Prostate gland (tissue), 2 donors: ENCODE results near the gene MGRN1. TPM values are rescaled to one million over a fixed set of nuclear protein-coding genes. Genes with fewer than 3 reads are reported as not detected.

ENCODE experiments used
- DNase-seq: peaks from one replicate; pipeline ENCODE4 v3.0.0-alpha.2; 2019; ENCODE audit warnings: low spot score
- H3K27ac ChIP-seq, 2 donors: fragments of 200-600 bp; sonication (generic); 2 replicates each; pipeline ENCODE4 v1.5.1; 2017 to 2019
- H3K27me3 ChIP-seq: fragments of 200-600 bp; sonication (generic); replicated peaks from 2 replicates; pipeline ENCODE4 v1.5.1; 2019; ENCODE audit not compliant: insufficient read depth
- H3K36me3 ChIP-seq, 2 donors: fragments of 200-600 bp; sonication (generic); 1 replicate in 1 of 2; 2 replicates in 1 of 2; pipeline versions ENCODE4 v1.5.1 to v1.8.1; 2017 to 2019
- H3K4me1 ChIP-seq: fragments of 200-600 bp; sonication (generic); replicated peaks from 2 replicates; pipeline ENCODE4 v1.5.1; 2019
- H3K4me3 ChIP-seq, 2 donors: fragments of 200-600 bp; sonication (generic); 2 replicates each; pipeline ENCODE4 v1.5.1; 2017 to 2019
- H3K9me3 ChIP-seq: fragments of 200-600 bp; sonication (generic); 2 replicates; pipeline ENCODE4 v1.5.1; 2017
- POLR2A ChIP-seq: fragments of 450-650 bp; IDR thresholded peaks from one replicate; pipeline ENCODE4 v1.6.1; 2016; ENCODE audit warnings: antibody characterized with exemption, mild to moderate bottlenecking
- POLR2AphosphoS5 ChIP-seq: sonication (generic); formaldehyde crosslinking; IDR thresholded peaks from one replicate; pipeline ENCODE4 v1.6.1; 2017; ENCODE audit warnings: antibody characterized with exemption
- WGBS: methylation state at CpG from one replicate; pipeline ENCODE4 v1.1.5; 2018; 5-methylcytosine and 5-hydroxymethylcytosine counted together
- intact Hi-C: fragments of 100-400 bp; cut with DNase I; formaldehyde crosslinking; loops from one replicate; pipeline ENCODE4 v1.14.2; 2022
- total RNA-seq, 2 donors: library from RNA; depleted of rRNA; stranded (reverse); fragments of >200 nt; gene quantifications; one replicate each; pipeline ENCODE4 v1.1.0, GENCODE V29; 2016
- TF ChIP-seq, protein P1 (sequence below), 4 experiments: fragments of 200-600 bp in 2 of 4; fragments of 450-650 bp in 2 of 4; sonication (generic) in 2 of 4; IDR thresholded peaks; 1 replicate in 3 of 4; 2 replicates in 1 of 4; pipeline ENCODE4 v1.5.1; 2016 to 2019; ENCODE audit warnings: antibody characterized with exemption in 4 of 4, mild to moderate bottlenecking in 2 of 4, moderate library complexity in 2 of 4

Gene MGRN1
- total RNA-seq, 2 donors from 2014 or later = 59.6 to 101 TPM

DNA sequence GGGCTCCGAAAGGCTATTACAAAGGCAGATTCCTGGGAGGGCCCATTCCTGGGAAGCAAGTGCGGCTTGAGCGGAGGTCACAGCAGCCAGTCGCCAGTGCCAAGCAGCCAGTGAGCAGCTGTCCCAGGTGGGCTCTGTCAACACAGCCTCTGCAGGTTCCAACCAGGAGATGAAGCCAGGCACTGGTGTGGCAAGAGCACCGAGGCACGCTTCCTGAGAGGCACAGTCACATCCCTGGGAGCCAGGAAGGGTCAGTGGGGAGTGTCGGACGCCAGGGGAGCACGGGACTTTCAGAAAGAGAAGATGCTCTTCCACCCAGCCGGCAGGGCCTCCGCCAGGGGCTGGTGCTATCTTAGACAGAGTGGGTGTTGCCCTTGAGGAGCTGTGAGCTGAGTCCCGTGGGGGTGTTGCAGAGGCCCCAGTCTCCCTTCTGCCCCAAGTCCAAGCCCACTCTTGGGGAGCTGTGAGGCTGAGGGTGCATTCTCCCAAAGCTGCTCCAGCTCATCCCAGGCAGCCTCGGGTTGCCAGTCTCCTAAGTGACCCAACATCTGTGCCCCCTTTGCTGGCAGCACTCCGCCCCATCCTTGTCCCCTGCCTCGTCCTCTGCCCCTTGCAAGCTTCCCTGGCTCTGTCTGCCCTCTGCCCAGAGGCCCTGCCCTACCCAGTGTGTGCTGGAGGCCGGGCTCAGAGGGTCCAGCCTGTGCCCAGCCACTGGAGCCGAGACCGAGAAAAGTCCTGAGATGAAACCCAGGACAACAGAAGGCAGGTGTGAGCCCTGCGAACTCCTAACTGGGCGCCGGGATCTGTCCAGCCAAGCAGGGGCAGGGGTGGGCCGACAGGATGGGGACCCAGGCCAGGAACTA lies 16.6 kb upstream of the MGRN1 start:
- Histone ChIP-seq H3K9me3 (no peaks in the 10 kb centered on the region), H3K36me3 (peaks cover 0 to 7% of the 10 kb centered on the region in 2 donors), H3K4me3 (no peak overlapping the region), H3K4me1 (peaks cover 6% of the 10 kb centered on the region), H3K27me3 (no peaks in the 10 kb centered on the region), H3K27ac (no peak overlapping the region)
- intact Hi-C loops = no loop called here
- no peak for DNase-seq
- TF ChIP-seq, protein P1, sequence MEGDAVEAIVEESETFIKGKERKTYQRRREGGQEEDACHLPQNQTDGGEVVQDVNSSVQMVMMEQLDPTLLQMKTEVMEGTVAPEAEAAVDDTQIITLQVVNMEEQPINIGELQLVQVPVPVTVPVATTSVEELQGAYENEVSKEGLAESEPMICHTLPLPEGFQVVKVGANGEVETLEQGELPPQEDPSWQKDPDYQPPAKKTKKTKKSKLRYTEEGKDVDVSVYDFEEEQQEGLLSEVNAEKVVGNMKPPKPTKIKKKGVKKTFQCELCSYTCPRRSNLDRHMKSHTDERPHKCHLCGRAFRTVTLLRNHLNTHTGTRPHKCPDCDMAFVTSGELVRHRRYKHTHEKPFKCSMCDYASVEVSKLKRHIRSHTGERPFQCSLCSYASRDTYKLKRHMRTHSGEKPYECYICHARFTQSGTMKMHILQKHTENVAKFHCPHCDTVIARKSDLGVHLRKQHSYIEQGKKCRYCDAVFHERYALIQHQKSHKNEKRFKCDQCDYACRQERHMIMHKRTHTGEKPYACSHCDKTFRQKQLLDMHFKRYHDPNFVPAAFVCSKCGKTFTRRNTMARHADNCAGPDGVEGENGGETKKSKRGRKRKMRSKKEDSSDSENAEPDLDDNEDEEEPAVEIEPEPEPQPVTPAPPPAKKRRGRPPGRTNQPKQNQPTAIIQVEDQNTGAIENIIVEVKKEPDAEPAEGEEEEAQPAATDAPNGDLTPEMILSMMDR (IDR thresholded peaks at IDR 0.05) = no peak
- TF ChIP-seq POLR2A = no peak
- no peak for TF ChIP-seq POLR2AphosphoS5
- WGBS = 86% methylated on average over 22 of the region's 22 CpGs

DNA sequence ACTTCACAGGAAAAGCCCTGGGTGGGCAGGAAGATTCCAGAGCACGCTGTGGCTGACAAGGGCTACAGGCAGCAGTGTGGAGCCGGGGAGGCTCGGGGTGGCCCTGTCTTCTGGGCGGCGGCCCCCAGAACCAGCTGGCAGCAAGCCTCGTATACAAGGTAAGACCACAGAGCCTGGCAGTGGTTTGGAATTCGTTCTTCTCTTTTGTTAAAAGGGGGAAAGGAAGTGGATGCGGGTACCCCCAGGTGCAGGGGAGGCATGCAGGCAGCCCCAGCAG lies 16.0 kb upstream of the MGRN1 start:
- no peaks in the 10 kb centered on the region for H3K9me3 ChIP-seq
- WGBS = 81% methylated on average over 8 of the region's 8 CpGs
- TF ChIP-seq POLR2AphosphoS5 (no peak), POLR2A (no peak)
- TF ChIP-seq, protein P1 (IDR thresholded peaks at IDR 0.05) = no peak
- H3K27me3 ChIP-seq = no peaks in the 10 kb centered on the region
- H3K36me3 ChIP-seq = peaks cover 0 to 7% of the 10 kb centered on the region in 2 donors
- intact Hi-C loops = no loop called here
- peaks cover 12% of the 10 kb centered on the region for H3K4me1 ChIP-seq
- no peak overlapping the region for H3K27ac ChIP-seq
- H3K4me3 ChIP-seq = no peak overlapping the region
- DNase-seq = no peak

- peaks cover 12% of the 10 kb centered on the region for H3K4me1 ChIP-seq
- WGBS = 86% methylated on average over 40 of the region's 45 CpGs
- no peaks in the 10 kb centered on the region for H3K9me3 ChIP-seq
- TF ChIP-seq, protein P1 (IDR thresholded peaks at IDR 0.05) = no peak
- TF ChIP-seq POLR2AphosphoS5 = no peak
- TF ChIP-seq POLR2A = no peak
- peaks cover 0 to 7% of the 10 kb centered on the region in 2 donors for H3K36me3 ChIP-seq
- no peak overlapping the region for H3K4me3 ChIP-seq
- H3K27me3 ChIP-seq = no peaks in the 10 kb centered on the region
- no peak for DNase-seq
- no peak overlapping the region for H3K27ac ChIP-seq
- intact Hi-C loops = loop anchor here (5.0 to 10.0 kb wide), 2 partner anchors 83 to 125 kb away; partner anchors contain the start of genes ANKS3, DNAAF8 and NUDT16L1
Measured at GRCh38 chr16:4609200-4610010, 15.2 kb upstream of the MGRN1 start.

- Histone ChIP-seq H3K4me1 (peaks cover 15% of the 10 kb centered on the region), H3K9me3 (no peaks in the 10 kb centered on the region), H3K4me3 (no peak overlapping the region), H3K27me3 (no peaks in the 10 kb centered on the region), H3K27ac (no peak overlapping the region), H3K36me3 (peaks cover 0 to 7% of the 10 kb centered on the region in 2 donors)
- intact Hi-C loops = loop anchor here (5.0 to 10.0 kb wide), 2 partner anchors 82 to 124 kb away; partner anchors contain the start of genes ANKS3, DNAAF8 and NUDT16L1
- TF ChIP-seq, protein P1 (IDR thresholded peaks at IDR 0.05) = no peak
- no peak for TF ChIP-seq POLR2A
- TF ChIP-seq POLR2AphosphoS5 = no peak
- DNase-seq = no peak
- 87% methylated on average over 32 of the region's 32 CpGs for WGBS
Measured at GRCh38 chr16:4610011-4611005, 14.3 kb upstream of the MGRN1 start.
